NCI-H1417 treated with DMSO at 0.1 percent for 48 hours (cell line): ENCODE data around the gene TMEM235.
A peak's percentile ranks its signal among the peaks of the same experiment; 100 is the strongest.
"Not testable (repeated sequence)": the region's sequence is repeated elsewhere in the genome, so short reads cannot be mapped to it uniquely, and the experiment has no call there.

Source experiments
- DNase-seq: peaks from one replicate; lab custom pipeline; 2025; lab: John Stamatoyannopoulos, UW

The TMEM235 gene

GRCh38 chr17:78238823-78239488 is 7.5 kb downstream of the TMEM235 start:
- no peak for DNase-seq

GRCh38 chr17:78239489-78239931 is 8.1 kb downstream of the TMEM235 start:
- no peak for DNase-seq

- DNase-seq, result no peak
Observed at GRCh38 chr17:78240012-78240655, 8.7 kb downstream of the TMEM235 start.

- no peak for DNase-seq
Observed at GRCh38 chr17:78240839-78241238, 9.4 kb downstream of the TMEM235 start.

- no peak for DNase-seq
Observed at GRCh38 chr17:78241277-78242023, 10.0 kb downstream of the TMEM235 start.

- no peak for DNase-seq
Observed at GRCh38 chr17:78242024-78242742, 10.8 kb downstream of the TMEM235 start.

- no peak for DNase-seq
Observed at GRCh38 chr17:78247304-78247703, 15.9 kb downstream of the TMEM235 start.

- DNase-seq, result no peak
Observed at GRCh38 chr17:78248051-78248914, 16.9 kb downstream of the TMEM235 start.

- DNase-seq, result no peak
Observed at GRCh38 chr17:78249074-78249817, 17.8 kb downstream of the TMEM235 start.

- no peak for DNase-seq
Observed at GRCh38 chr17:78249818-78250806, 18.7 kb downstream of the TMEM235 start.

GRCh38 chr17:78250891-78251772 is 19.7 kb downstream of the TMEM235 start:
- DNase-seq, result peak; percentile 14

GRCh38 chr17:78251773-78252103 is 20.3 kb downstream of the TMEM235 start:
- DNase-seq, result no peak

- no peak for DNase-seq
Observed at GRCh38 chr17:78252111-78252634, 20.7 kb downstream of the TMEM235 start.

GRCh38 chr17:78252701-78253635 is 21.5 kb downstream of the TMEM235 start:
- DNase-seq, result no peak

- not testable (repeated sequence) for DNase-seq
Observed at GRCh38 chr17:78253636-78253945, 22.2 kb downstream of the TMEM235 start.

GRCh38 chr17:78253946-78254672 is 22.7 kb downstream of the TMEM235 start:
- DNase-seq, result peak; percentile 11
